ENCODE measurements around the gene PKD1L1. TPM values are rescaled to one million over a fixed set of nuclear protein-coding genes. Genes with fewer than 3 reads are reported as not detected.
A peak's percentile ranks its signal among the peaks of the same experiment; 100 is the strongest.
"Not testable (repeated sequence)": the region's sequence is repeated elsewhere in the genome, so short reads cannot be mapped to it uniquely, and the experiment has no call there.

The PKD1L1 gene
- total and polyA plus RNA-seq, 11 donors, result 1.1 to 3.7 (median 2.3) TPM

- H3K27ac ChIP-seq, result peak overlapping the region in 10 of 12 donors; percentile 44 to 93 (median 76)
- no peaks in the 10 kb centered on the region for H3K36me3 ChIP-seq
- ATAC-seq (no peak), DNase-seq (peak; percentile 70 to 88 (median 82))
- peaks cover 0 to 84% (median 38%) of the 10 kb centered on the region in 12 donors for H3K4me1 ChIP-seq
- no peaks in the 10 kb centered on the region for H3K9me3 ChIP-seq
- no peaks in the 10 kb centered on the region for H3K27me3 ChIP-seq
- intact Hi-C loops (cut with DNase I), result loop anchor here (1.0 to 5.0 kb wide), 8 partner anchors 23 to 167 kb away; no protein-coding TSS in a partner anchor
- TF ChIP-seq, protein P1, sequence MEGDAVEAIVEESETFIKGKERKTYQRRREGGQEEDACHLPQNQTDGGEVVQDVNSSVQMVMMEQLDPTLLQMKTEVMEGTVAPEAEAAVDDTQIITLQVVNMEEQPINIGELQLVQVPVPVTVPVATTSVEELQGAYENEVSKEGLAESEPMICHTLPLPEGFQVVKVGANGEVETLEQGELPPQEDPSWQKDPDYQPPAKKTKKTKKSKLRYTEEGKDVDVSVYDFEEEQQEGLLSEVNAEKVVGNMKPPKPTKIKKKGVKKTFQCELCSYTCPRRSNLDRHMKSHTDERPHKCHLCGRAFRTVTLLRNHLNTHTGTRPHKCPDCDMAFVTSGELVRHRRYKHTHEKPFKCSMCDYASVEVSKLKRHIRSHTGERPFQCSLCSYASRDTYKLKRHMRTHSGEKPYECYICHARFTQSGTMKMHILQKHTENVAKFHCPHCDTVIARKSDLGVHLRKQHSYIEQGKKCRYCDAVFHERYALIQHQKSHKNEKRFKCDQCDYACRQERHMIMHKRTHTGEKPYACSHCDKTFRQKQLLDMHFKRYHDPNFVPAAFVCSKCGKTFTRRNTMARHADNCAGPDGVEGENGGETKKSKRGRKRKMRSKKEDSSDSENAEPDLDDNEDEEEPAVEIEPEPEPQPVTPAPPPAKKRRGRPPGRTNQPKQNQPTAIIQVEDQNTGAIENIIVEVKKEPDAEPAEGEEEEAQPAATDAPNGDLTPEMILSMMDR (IDR thresholded peaks at IDR 0.05), result peak; percentile 67 to 96 (median 82)
- TF ChIP-seq POLR2A (IDR thresholded peaks at IDR 0.05), result no peak
- WGBS, 4 donors, result 30 to 42% (median 37%) methylated on average over 8 of the region's 8 CpGs
- peak overlapping the region in 2 of 12 donors; percentile 6 for H3K4me3 ChIP-seq
Observed at GRCh38 chr7:47945261-47946015, 2.8 kb downstream of the PKD1L1 start.

GRCh38 chr7:47944536-47945260, 3.6 kb downstream of the PKD1L1 start:
- Histone ChIP-seq H3K4me3 (no peak overlapping the region), H3K36me3 (no peaks in the 10 kb centered on the region), H3K27ac (peak overlapping the region in 10 of 12 donors; percentile 8 to 93 (median 42)), H3K4me1 (peaks cover 0 to 84% (median 41%) of the 10 kb centered on the region in 12 donors), H3K9me3 (no peaks in the 10 kb centered on the region), H3K27me3 (no peaks in the 10 kb centered on the region)
- intact Hi-C loops (cut with DNase I), result loop anchor here (1.0 to 5.0 kb wide), 9 partner anchors 24 to 168 kb away; partner anchors contain the start of gene HUS1 (in 1 of the 10)
- no peak for DNase-seq
- WGBS, 4 donors, result 65 to 72% (median 72%) methylated on average over 12 of the region's 12 CpGs
- TF ChIP-seq POLR2A (IDR thresholded peaks at IDR 0.05), result no peak
- TF ChIP-seq, protein P1 (IDR thresholded peaks at IDR 0.05), result no peak
- ATAC-seq, result no peak

GRCh38 chr7:47943676-47944474, 4.4 kb downstream of the PKD1L1 start:
- H3K4me1 ChIP-seq, result peaks cover 0 to 85% (median 40%) of the 10 kb centered on the region in 12 donors
- H3K27me3 ChIP-seq, result no peaks in the 10 kb centered on the region
- 79 to 83% (median 79%) methylated on average over 8 of the region's 8 CpGs for WGBS, 4 donors
- TF ChIP-seq, protein P1 (IDR thresholded peaks at IDR 0.05), result no peak
- no peak for TF ChIP-seq POLR2A (IDR thresholded peaks at IDR 0.05)
- intact Hi-C loops (cut with DNase I), result loop anchor here in 4 of 10 donors (2.0 to 5.0 kb wide), 4 partner anchors 25 to 167 kb away; partner anchors contain the start of gene HUS1 (in 1 of the 4)
- peak overlapping the region in 8 of 12 donors; percentile 8 to 93 (median 57) for H3K27ac ChIP-seq
- H3K36me3 ChIP-seq, result no peaks in the 10 kb centered on the region
- ATAC-seq (no peak), DNase-seq (no peak)
- no peaks in the 10 kb centered on the region for H3K9me3 ChIP-seq
- no peak overlapping the region for H3K4me3 ChIP-seq

- ATAC-seq, result not testable (repeated sequence)
- intact Hi-C loops (cut with DNase I), result loop anchor here in 1 of 10 donors (5.0 kb wide), 1 partner anchor 35 kb away; the partner anchor contains the start of gene HUS1
Observed at GRCh38 chr7:47942651-47943050, 5.6 kb downstream of the PKD1L1 start.

More at GRCh38 chr7:47942651-47943050, 5.6 kb downstream of the PKD1L1 start:
- H3K27me3 ChIP-seq, H3K36me3 ChIP-seq, H3K9me3 ChIP-seq, DNase-seq, H3K4me3 ChIP-seq: not testable (repeated sequence)
- H3K27ac ChIP-seq, result peak overlapping the region in 8 of 12 donors; percentile 63 to 93 (median 90)
- peaks cover 0 to 86% (median 41%) of the 10 kb centered on the region in 12 donors for H3K4me1 ChIP-seq
- 72 to 92% (median 84%) methylated on average over 10 of the region's 10 CpGs for WGBS, 4 donors

All from heart left ventricle (tissue), 16 donors.